DMS 273 (cell line): ENCODE measurements around the gene DAPK2.
"Not testable (repeated sequence)": the region's sequence is repeated elsewhere in the genome, so short reads cannot be mapped to it uniquely, and the experiment has no call there.

Experiments
- DNase-seq: peaks from one replicate; lab custom pipeline; 2025; ENCODE audit not compliant: unreplicated experiment; lab: John Stamatoyannopoulos, UW

DAPK2 gene

GRCh38 chr15:64058279-64058678 is 12.0 kb upstream of the DAPK2 start:
- no peak for DNase-seq

DNA sequence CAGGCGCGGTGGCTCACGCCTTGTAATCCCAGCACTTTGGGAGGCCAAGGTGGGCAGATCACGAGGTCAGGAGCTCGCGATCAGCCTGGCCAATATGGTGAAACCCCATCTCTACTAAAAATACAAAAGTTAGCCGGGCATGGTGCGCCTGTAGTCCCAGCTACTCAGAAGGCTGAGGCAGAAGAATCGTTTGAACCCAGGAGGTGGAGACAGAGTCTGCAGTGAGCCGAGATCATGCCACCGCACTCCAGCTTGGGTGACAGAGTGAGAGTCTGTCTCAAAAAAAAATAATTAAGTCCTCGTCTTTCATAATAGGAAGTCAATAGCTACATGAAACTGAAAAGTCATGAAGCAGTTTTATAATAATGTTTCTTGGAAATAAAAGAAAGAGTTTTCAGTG is 7.4 kb upstream of the DAPK2 start:
- not testable (repeated sequence) for DNase-seq

- no peak for DNase-seq
Measured at GRCh38 chr15:64052925-64053491, 6.7 kb upstream of the DAPK2 start.

GRCh38 chr15:64051407-64052259 is 5.3 kb upstream of the DAPK2 start:
- DNase-seq: no peak

DNA sequence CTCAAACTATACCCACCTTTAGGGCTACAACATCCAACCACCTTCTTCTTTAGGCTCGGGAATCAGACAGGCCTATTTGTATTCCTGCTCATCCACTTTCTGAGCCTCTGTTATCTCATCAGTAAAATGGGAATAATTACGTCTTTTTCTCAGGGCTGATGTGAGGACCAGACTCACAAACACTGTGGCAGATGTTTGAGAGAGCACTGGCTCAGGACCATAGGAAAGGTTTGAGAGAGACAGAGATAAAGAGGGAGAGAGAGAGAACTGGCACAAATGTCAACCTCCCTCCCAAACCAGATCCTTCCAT is 4.8 kb upstream of the DAPK2 start:
- no peak for DNase-seq

DNA sequence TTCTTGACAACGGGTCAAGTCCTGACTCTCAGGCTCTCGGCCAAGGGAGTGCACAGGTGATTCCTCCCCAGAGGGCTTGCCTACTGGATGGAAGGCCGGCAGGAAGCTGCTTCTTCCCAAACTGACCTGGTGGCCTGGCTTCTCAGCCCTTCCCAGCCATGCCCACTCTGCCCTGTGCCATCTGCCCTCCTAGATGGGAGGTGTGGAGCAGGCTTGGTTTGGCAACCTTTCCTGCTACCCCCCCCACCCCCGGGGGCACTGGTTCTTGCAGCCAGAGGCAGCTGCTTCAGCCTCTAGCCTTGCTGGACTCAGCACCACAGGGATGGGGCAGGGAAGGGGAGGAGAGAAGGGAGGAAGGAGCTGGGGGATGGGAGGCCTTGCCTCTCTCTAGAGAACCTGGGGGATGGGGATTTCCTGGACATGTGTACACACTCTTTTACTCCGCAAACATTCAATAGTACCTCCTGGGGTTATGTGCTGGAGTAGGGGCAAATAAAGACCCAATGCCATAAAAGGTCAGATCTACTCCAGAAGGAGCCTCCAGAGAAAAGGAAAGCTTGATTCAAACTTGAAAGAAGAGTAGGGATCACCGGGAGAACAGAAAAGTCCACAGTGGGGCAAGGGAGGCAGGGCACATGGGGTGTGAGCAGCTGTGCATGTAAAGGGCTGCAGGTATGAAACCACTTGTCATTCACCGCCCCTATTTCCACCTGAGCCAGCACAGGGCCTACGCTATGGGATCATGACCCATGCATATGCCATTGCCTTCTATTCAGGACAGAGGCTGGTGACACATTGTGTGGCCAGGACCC is 4.2 kb upstream of the DAPK2 start:
- peak; percentile 57 for DNase-seq

DNA sequence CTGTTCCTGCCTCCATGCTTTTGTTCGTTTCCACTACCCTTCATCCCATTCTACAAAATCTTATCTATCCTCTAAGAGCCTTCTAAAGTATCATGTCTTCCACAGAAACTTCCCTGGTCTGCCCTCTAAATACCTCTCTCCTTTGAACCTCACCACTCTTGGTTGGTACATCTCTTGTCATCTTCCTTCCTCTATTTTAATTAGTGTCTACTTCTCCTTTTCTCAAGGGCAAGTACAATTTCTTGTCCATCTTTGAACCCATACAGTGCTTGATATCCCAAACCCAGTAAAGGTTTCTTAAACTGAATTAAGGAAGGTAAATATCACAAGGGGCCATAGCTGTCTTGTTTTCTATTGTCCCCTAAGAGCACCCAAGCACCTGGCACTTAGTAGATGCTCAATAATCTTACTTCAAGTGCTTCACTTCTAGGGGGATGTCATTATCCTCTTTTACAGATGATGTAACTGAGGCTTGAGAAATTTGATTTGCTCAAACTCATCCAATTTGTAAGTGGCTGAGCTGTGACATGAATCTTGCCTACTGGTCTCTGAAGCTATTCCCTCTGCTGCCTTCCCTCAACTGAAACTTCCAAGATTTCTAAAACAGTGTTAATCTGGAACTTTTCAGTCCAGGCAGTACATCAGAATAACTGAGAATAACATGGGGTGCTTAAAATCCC is 2.6 kb upstream of the DAPK2 start:
- no peak for DNase-seq

GRCh38 chr15:64045774-64046420 is 388 bp downstream of the DAPK2 start:
- peak; percentile 48 for DNase-seq

- DNase-seq: no peak
Measured at GRCh38 chr15:64045101-64045435, 1.2 kb downstream of the DAPK2 start.

- peak; percentile 5 for DNase-seq
Measured at GRCh38 chr15:64044300-64045100, 1.8 kb downstream of the DAPK2 start.

DNA sequence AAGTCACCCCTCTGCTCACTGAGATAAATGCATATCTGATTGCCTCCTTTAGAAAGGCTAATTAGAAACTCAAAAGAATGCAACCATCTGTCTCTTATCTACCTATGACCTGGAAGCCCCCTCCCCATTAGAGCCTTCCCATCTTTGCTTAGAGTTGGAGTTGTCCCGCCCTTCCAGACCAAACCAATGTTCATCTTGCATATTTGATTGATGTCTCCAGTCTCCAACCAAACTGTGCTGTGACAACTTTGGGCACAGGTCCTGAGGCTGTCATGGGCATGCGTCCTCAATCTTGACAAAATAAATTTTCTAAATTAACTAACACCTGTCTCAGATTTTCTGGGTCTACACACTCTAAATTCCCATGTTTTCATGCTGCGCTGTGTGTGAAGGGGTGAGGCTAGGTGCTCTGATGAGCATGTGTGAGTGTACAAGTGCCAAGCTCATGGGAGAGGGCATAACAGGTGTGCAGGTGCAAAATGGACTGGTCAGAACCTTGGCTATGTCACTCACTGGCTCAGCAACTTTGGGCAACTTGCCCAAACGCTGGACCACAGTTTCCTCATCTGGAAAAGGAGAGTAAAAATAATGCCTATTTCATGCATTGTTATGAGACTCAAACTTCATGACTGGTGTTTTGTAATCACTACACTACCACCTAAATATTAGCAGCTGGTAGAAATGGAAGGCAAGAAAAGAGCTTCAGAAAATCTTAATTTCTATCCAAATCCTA is 7.2 kb downstream of the DAPK2 start:
- DNase-seq: no peak

DNA sequence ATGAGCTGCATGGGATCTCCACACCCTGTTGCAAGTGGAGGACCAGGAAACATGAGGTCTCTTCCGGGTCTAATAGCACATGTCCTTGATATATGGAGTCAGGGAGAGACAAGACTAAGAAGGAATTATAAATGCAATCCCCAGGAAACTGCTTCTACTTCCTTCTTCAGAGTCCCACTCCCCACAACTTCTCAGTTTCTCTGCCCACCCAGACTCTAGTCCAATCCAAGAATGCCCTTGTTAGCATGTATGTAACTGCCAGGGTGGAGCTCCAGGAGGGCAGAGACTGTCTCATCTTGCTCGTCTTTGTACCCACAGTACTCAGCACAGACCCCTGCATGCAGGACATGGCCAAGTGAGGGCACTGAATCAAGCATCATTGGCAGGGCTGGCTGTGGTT is 8.3 kb downstream of the DAPK2 start:
- no peak for DNase-seq

DNA sequence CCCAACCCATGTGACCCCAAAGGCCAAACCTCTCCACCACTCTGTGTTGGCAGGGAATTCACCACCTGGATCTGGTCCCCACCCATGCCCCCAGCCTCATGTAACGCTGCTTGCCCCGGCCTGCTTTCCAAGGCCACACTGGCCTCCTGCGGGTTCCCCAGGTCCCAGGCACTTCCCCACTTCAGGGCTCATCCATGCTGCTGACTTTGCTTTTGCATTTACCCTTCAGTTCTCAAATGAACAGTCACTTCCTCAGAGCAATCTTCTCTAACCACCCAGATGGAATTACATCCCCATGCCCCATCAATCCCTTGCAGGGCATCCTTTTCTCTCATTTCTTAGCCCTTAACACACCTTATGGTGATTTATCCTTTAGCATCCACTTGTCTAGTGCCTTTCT is 9.2 kb downstream of the DAPK2 start:
- no peak for DNase-seq

- no peak for DNase-seq
Measured at GRCh38 chr15:64035525-64035924, 10.8 kb downstream of the DAPK2 start.

DNA sequence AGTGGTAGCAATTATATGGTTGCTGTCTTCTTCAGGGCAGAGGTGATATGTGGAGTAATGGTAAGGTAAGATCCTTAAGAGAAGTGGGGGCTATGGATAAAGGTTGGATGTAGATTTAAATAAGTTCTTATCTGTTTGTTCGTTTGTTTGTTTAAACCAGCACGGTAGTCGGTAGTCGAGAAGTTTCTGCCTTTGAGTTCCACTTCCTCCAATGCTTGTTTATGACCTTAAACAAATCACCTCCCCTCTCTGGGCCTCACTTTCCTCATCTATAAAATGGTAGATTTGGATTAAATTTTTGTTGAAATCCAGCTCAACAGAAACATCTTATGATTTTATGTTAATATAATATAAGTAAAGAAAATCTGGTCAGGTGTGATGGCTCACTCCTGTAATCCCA is 11.8 kb downstream of the DAPK2 start:
- DNase-seq: no peak

DNA sequence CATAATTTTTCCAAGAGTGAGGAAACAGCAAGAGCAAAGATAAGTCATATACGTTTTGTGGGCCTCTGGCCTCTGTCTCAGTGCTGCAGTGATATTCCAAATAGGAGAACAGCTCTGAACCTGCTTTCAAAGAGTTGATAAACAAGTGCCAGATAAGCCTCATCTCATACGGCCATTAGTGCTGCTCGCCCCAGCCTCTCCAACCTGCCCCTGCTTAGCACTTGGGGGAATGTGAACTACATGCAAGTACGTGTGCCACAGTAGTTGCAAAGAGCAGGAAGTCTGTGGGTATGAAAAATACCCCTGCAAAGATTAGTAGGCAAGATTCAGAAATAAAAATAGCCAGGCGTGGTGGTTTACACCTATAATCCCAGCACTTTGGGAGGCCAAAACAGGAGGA is 14.0 kb downstream of the DAPK2 start:
- no peak for DNase-seq

- no peak for DNase-seq
Measured at GRCh38 chr15:64030123-64030522, 16.2 kb downstream of the DAPK2 start.

DNA sequence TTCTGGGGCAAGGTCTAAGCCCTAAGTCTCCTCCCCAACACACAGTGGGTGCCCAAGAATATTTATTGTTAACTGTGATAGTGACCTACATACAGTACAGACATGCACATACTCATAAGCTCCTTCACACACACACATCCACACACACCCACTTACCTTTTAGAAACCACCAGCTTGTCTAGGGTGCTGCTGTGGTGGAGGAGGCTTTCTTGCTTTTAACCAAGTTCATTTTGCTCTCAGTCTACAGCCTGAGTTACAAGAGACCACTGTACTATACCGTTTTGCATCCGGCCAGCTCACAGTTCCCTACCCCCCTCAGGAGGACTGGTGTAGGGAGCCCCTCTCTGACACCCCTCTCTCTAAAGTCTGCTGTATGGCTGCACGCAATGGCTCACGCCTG is 16.7 kb downstream of the DAPK2 start:
- DNase-seq: no peak

DNA sequence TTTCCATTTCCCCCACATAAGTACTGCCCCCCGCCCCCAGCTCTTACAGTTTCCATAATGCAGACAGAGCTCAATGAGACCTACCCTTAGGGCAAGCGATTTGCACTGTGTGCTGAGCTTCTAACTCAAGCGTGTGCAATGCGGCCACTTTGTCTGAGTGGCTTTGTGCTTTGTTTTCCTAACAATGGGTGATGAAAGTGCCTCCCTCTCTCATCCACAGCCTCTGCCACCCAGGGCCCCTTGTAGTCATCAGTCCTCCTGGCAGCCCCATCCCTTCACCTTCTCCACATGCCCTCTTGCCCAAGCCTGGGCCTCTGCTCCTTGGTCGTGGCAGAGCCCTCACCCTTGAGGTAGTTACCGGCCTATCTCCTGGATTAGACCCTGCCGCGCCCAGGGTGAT is 17.2 kb downstream of the DAPK2 start:
- no peak for DNase-seq

DNA sequence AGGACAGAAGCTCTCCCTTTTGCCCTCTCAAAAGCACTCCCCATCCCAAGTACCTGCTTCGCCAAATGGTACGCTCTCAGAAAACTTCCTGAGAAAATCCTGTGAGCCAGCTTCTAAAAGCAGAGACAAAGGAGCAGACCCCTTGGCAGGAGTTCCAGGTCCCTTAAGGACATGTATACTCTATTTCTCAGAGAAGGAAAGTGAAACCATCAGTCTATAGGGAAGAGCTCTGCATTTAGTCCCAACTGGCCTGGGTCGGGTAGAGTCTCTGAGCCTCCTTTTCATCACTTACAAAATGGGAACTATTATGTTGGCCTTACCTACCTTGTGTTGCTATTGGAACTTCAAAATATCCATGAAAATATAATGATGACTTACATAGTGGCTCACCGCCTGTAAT is 19.7 kb downstream of the DAPK2 start:
- DNase-seq: no peak
